Choroid plexus epithelial cell (primary cell): ENCODE data around the gene STAU1.
A peak's percentile ranks its signal among the peaks of the same experiment; 100 is the strongest.

ENCODE experiments used
- DNase-seq: peaks from one replicate; pipeline ENCODE4 v3.0.0-alpha.2; 2010; ENCODE audit warnings: low read depth
- H3K4me3 ChIP-seq: 2 replicates; pipeline ENCODE4 v1.5.1; 2011; ENCODE audit warnings: low read depth, mild to moderate bottlenecking, control low read depth, low read length, moderate library complexity
- TF ChIP-seq, protein P1 (sequence below): conservative IDR thresholded peaks from 2 replicates; pipeline ENCODE4 v1.5.1; 2011; ENCODE audit warnings: low read depth, mild to moderate bottlenecking, control low read depth, inconsistent platforms, low read length, moderate library complexity

STAU1 gene

DNA sequence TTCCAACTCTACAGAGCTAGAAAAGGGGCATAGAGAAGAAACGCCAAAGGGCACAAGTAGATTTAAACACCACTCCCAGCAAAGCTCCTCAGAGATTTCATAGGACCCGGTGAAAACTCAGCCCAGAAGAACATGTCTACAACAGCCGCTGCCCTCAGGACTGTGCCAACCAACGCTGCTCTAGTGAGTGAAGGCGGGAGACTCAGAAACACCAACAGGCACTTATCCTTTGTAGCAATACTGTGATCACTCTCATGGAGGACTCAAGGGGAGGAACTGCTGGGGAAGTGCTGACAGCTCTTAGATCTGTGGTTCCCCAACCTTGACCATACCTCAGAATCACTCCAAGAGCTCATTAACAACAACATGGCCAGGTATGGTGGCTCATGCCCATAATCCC is 39.5 kb downstream of the STAU1 start:
- H3K4me3 ChIP-seq: no peak overlapping the region
- TF ChIP-seq, protein P1, sequence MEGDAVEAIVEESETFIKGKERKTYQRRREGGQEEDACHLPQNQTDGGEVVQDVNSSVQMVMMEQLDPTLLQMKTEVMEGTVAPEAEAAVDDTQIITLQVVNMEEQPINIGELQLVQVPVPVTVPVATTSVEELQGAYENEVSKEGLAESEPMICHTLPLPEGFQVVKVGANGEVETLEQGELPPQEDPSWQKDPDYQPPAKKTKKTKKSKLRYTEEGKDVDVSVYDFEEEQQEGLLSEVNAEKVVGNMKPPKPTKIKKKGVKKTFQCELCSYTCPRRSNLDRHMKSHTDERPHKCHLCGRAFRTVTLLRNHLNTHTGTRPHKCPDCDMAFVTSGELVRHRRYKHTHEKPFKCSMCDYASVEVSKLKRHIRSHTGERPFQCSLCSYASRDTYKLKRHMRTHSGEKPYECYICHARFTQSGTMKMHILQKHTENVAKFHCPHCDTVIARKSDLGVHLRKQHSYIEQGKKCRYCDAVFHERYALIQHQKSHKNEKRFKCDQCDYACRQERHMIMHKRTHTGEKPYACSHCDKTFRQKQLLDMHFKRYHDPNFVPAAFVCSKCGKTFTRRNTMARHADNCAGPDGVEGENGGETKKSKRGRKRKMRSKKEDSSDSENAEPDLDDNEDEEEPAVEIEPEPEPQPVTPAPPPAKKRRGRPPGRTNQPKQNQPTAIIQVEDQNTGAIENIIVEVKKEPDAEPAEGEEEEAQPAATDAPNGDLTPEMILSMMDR: no peak
- no peak for DNase-seq

DNA sequence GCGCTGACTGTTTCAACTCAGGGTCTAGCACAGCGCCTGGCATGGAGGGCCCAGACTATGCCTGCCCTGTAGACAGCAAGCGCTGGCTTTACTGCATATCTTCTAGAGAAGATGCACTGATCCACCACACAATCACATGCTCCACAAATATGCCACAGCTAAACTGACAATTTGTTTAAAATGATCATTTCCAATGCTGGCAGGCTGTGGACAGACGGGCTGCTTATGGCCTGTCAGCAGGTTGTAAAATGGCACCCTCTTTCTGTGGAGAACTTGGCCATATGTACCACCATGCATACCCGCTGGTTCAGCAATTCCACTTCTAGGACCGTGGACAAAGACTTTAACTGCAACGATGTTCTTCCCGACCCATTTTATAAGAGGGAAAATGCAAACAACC is 40.8 kb downstream of the STAU1 start:
- no peak for DNase-seq
- no peak overlapping the region for H3K4me3 ChIP-seq
- TF ChIP-seq, protein P1: no peak

DNA sequence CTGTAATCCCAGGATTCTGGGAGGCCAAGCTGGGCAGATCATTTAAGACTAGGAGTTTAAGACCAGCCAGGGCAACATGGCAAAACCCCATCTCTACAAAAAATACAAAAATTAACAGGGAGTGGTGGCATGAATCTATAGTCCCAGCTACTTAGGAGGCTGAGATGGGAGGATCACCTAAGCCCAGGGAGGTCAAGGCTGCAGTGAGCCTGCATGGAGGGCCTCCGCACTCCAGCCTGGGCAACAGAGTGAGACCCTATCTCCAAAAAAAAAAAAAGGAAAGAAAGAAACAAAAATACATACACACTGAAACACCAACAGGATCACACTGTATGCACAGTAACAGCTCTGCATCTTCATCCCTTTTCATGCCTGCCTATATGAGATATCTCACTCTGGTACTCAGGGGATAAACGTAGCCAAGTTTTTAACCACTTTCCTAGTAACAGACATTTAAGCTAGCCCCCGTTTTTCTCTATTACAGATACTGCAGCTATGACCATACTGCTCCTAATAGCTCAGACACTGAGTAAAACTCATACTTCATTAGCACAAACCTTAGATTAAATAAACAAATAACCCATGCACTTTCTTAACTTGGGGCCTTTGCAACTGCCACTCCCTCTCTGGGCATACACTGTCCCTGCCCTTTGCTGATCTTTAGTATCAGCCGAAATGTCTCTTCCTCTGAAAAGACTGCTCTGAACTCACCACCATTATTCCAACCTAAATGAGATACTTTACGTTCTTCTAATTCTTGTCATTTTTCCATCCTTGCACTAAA is 41.5 kb downstream of the STAU1 start:
- TF ChIP-seq, protein P1: no peak
- DNase-seq: no peak
- H3K4me3 ChIP-seq: no peak overlapping the region

DNA sequence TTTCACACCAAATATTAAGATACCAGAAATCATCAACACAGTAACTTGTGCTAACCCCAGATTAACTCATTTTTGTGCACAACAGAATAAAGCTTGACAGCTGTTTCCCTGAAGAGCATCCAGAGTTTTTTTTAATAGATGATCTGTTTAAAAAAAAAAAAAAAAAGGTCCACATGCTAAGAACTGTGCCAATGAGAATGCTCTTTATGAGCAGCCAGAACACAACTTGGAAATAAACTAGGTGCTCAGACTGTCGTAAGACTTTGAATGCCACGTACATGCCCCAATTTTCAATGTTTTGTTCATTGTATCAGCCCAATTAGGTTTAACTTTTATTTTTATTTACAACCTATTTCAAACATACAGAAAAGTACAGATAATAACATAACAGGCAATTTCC is 47.3 kb downstream of the STAU1 start:
- TF ChIP-seq, protein P1: no peak
- no peak for DNase-seq
- no peak overlapping the region for H3K4me3 ChIP-seq

DNA sequence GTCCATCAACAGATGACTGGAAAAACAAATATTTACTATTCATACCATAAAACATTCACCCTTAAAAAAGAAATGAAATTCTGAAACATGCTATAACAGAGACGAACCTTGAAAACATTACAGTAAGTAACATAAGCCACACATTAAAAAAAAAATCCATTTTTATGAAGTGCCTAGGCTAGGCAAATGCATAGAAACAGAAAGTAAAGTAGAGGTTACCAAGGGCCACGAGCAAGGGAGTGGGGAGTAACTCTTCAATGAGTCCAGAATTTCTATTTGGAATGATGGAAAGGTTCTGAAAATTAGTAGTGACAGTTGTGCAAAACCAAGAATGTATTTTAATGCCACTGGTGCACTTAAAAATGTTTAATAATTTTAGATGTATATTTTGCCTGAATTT is 47.7 kb downstream of the STAU1 start:
- peak; percentile 6 for DNase-seq
- TF ChIP-seq, protein P1: no peak
- H3K4me3 ChIP-seq: no peak overlapping the region

DNA sequence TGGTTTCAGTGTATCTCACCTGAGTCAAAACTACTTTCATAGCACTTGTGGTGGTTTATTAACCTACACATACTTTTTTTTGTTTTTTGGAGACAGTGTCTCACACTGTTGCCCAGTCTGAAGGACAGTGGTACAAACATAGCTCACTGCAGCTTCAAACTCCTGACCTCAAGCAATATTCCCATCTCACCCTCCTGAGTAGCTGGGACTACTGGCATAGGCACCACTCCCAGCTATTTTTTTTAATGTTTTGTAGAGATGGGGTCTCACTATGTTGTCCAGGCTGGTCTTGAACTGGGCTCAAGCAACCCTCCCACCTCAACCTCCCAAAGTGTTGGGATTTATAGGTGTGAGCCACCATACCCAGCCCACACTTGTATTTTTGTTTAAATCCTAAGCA is 49.7 kb downstream of the STAU1 start:
- no peak for DNase-seq
- no peak overlapping the region for H3K4me3 ChIP-seq
- TF ChIP-seq, protein P1: no peak
